Measurements from ENCODE around the gene ADORA2A. TPM values are rescaled to one million over a fixed set of nuclear protein-coding genes. Genes with fewer than 3 reads are reported as not detected.

ADORA2A gene
- polyA plus RNA-seq, 1 donor (not counting 4 experiments of a cell fraction or from before 2014, with no cell fraction given): 0.20 TPM

GRCh38 chr22:24453853-24454252 lies 26.5 kb downstream of the ADORA2A start:
- H3K79me2 ChIP-seq (ENCODE audit: control insufficient read depth, insufficient read depth, low read length): no peaks in the 10 kb centered on the region
- no peak for DNase-seq (ENCODE audit: low read depth, low spot score)
- dilution Hi-C loops (cut with MboI; ENCODE audit: extremely low pct_ligation_motif_present, low sequenced_read_pairs): no loop called here
- TF ChIP-seq CTCF (optimal IDR thresholded peaks at IDR 0.05 in 1 of 3, IDR thresholded peaks at IDR 0.05 in 1 of 3, conservative IDR thresholded peaks at IDR 0.05 in 1 of 3; ENCODE audit: extremely low read depth in 1 of 3, insufficient read depth in 2 of 3, low read length in 3 of 3) (no peak), EZH2 (IDR thresholded peaks at IDR 0.05; ENCODE audit: low read length) (no peak)
- no peak for FAIRE-seq
- no peak overlapping the region for H3K27ac ChIP-seq (ENCODE audit: control insufficient read depth, insufficient read depth, low read length)
- no peaks in the 10 kb centered on the region for H3K36me3 ChIP-seq (ENCODE audit: control insufficient read depth in 2 of 2, extremely low read depth in 1 of 2, insufficient read depth in 2 of 2, low read length in 2 of 2)
- H2AFZ ChIP-seq (ENCODE audit: control insufficient read depth, low read length): no peak overlapping the region
- no peaks in the 10 kb centered on the region for H4K20me1 ChIP-seq (ENCODE audit: control insufficient read depth, extremely low read depth, insufficient read depth, low read length)
- H3K9me1 ChIP-seq (ENCODE audit: control insufficient read depth, extremely low read depth, insufficient read depth, low read length): no peaks in the 10 kb centered on the region
- no peak overlapping the region for H3K4me2 ChIP-seq (ENCODE audit: control insufficient read depth, extremely low read depth, insufficient read depth, low read depth, low read length)
- no peak overlapping the region for H3K9ac ChIP-seq (ENCODE audit: control insufficient read depth, extremely low read depth, insufficient read depth, low read length)
- no peak overlapping the region for H3K4me3 ChIP-seq (ENCODE audit: control insufficient read depth in 2 of 3, extremely low read depth in 1 of 3, insufficient read depth in 2 of 3, low read depth in 1 of 3, low read length in 3 of 3)
- no peaks in the 10 kb centered on the region for H3K4me1 ChIP-seq (ENCODE audit: control insufficient read depth, extremely low read depth, insufficient read depth, low read length)
- peaks cover 1% of the 10 kb centered on the region for H3K9me3 ChIP-seq (ENCODE audit: control insufficient read depth, low read depth, low read length)
- H3K27me3 ChIP-seq (ENCODE audit: control insufficient read depth, extremely low read depth, insufficient read depth, low read length): no peaks in the 10 kb centered on the region

GRCh38 chr22:24455039-24455438 lies 27.6 kb downstream of the ADORA2A start:
- H3K4me3 ChIP-seq (ENCODE audit: control insufficient read depth in 2 of 3, extremely low read depth in 1 of 3, insufficient read depth in 2 of 3, low read depth in 1 of 3, low read length in 3 of 3): no peak overlapping the region
- H4K20me1 ChIP-seq (ENCODE audit: control insufficient read depth, extremely low read depth, insufficient read depth, low read length): no peaks in the 10 kb centered on the region
- dilution Hi-C loops (cut with MboI; ENCODE audit: extremely low pct_ligation_motif_present, low sequenced_read_pairs): no loop called here
- H3K4me2 ChIP-seq (ENCODE audit: control insufficient read depth, extremely low read depth, insufficient read depth, low read depth, low read length): no peak overlapping the region
- TF ChIP-seq EZH2 (IDR thresholded peaks at IDR 0.05; ENCODE audit: low read length) (no peak), CTCF (optimal IDR thresholded peaks at IDR 0.05 in 1 of 3, IDR thresholded peaks at IDR 0.05 in 1 of 3, conservative IDR thresholded peaks at IDR 0.05 in 1 of 3; ENCODE audit: extremely low read depth in 1 of 3, insufficient read depth in 2 of 3, low read length in 3 of 3) (no peak)
- H3K36me3 ChIP-seq (ENCODE audit: control insufficient read depth in 2 of 2, extremely low read depth in 1 of 2, insufficient read depth in 2 of 2, low read length in 2 of 2): no peaks in the 10 kb centered on the region
- DNase-seq (ENCODE audit: low read depth, low spot score): no peak
- no peaks in the 10 kb centered on the region for H3K79me2 ChIP-seq (ENCODE audit: control insufficient read depth, insufficient read depth, low read length)
- H3K27ac ChIP-seq (ENCODE audit: control insufficient read depth, insufficient read depth, low read length): no peak overlapping the region
- H3K4me1 ChIP-seq (ENCODE audit: control insufficient read depth, extremely low read depth, insufficient read depth, low read length): no peaks in the 10 kb centered on the region
- no peaks in the 10 kb centered on the region for H3K9me1 ChIP-seq (ENCODE audit: control insufficient read depth, extremely low read depth, insufficient read depth, low read length)
- H3K9ac ChIP-seq (ENCODE audit: control insufficient read depth, extremely low read depth, insufficient read depth, low read length): no peak overlapping the region
- no peaks in the 10 kb centered on the region for H3K27me3 ChIP-seq (ENCODE audit: control insufficient read depth, extremely low read depth, insufficient read depth, low read length)
- peaks cover 1% of the 10 kb centered on the region for H3K9me3 ChIP-seq (ENCODE audit: control insufficient read depth, low read depth, low read length)
- FAIRE-seq: no peak
- no peak overlapping the region for H2AFZ ChIP-seq (ENCODE audit: control insufficient read depth, low read length)
